ENCODE results near the gene MRPL32. TPM values are rescaled to one million over a fixed set of nuclear protein-coding genes. Genes with fewer than 3 reads are reported as not detected.

MRPL32 gene
- total RNA-seq, 1 donor from 2014 or later, result 53.5 TPM

DNA sequence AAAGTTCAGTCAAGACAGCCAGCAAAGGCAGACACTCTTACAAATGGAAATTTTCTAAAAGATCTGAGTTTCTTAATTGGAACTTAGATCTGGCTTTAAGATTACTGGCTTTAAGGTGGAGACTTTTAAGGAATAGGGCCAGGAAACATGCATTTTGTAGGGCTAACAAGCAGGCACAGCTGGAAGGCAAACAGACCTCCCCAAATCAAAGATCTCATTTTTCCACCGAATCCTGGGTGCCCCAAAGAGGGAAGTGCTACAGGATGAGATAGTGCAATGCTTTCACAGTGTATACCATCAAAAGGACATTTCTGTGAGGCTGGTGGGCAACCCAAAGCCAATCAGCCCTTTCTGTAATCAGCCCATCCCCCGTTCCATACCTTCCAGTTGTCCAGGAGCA lies 27.4 kb downstream of the MRPL32 start:
- H3K27ac Mint-ChIP-seq, result no peak overlapping the region
- H3K36me3 Mint-ChIP-seq, result no peaks in the 10 kb centered on the region
- H3K4me3 Mint-ChIP-seq, result no peak overlapping the region
- peaks cover 5% of the 10 kb centered on the region for H3K4me1 Mint-ChIP-seq
- no peaks in the 10 kb centered on the region for H3K27me3 Mint-ChIP-seq (ENCODE audit: low read depth)
- peaks cover 34% of the 10 kb centered on the region for H3K9me3 Mint-ChIP-seq
- TF ChIP-seq, protein P1, sequence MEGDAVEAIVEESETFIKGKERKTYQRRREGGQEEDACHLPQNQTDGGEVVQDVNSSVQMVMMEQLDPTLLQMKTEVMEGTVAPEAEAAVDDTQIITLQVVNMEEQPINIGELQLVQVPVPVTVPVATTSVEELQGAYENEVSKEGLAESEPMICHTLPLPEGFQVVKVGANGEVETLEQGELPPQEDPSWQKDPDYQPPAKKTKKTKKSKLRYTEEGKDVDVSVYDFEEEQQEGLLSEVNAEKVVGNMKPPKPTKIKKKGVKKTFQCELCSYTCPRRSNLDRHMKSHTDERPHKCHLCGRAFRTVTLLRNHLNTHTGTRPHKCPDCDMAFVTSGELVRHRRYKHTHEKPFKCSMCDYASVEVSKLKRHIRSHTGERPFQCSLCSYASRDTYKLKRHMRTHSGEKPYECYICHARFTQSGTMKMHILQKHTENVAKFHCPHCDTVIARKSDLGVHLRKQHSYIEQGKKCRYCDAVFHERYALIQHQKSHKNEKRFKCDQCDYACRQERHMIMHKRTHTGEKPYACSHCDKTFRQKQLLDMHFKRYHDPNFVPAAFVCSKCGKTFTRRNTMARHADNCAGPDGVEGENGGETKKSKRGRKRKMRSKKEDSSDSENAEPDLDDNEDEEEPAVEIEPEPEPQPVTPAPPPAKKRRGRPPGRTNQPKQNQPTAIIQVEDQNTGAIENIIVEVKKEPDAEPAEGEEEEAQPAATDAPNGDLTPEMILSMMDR (IDR thresholded peaks at IDR 0.05; ENCODE audit: unreplicated experiment), result no peak
- no peak for DNase-seq (ENCODE audit: low spot score in 2 of 2, unreplicated experiment in 2 of 2)

- TF ChIP-seq, protein P1 (IDR thresholded peaks at IDR 0.05; ENCODE audit: unreplicated experiment), result no peak
- Mint-ChIP-seq H3K27me3 (ENCODE audit: low read depth) (no peaks in the 10 kb centered on the region), H3K4me1 (peaks cover 5% of the 10 kb centered on the region), H3K4me3 (no peak overlapping the region), H3K9me3 (peaks cover 26% of the 10 kb centered on the region), H3K36me3 (no peaks in the 10 kb centered on the region), H3K27ac (no peak overlapping the region)
- no peak for DNase-seq (ENCODE audit: low spot score in 2 of 2, unreplicated experiment in 2 of 2)
Measured at GRCh38 chr7:42960762-42961161, 28.6 kb downstream of the MRPL32 start.

GRCh38 chr7:42961170-42961569 lies 29.0 kb downstream of the MRPL32 start:
- peaks cover 5% of the 10 kb centered on the region for H3K4me1 Mint-ChIP-seq
- no peaks in the 10 kb centered on the region for H3K27me3 Mint-ChIP-seq (ENCODE audit: low read depth)
- no peak for DNase-seq (ENCODE audit: low spot score in 2 of 2, unreplicated experiment in 2 of 2)
- TF ChIP-seq, protein P1 (IDR thresholded peaks at IDR 0.05; ENCODE audit: unreplicated experiment), result no peak
- peaks cover 24% of the 10 kb centered on the region for H3K9me3 Mint-ChIP-seq
- H3K4me3 Mint-ChIP-seq, result no peak overlapping the region
- no peak overlapping the region for H3K27ac Mint-ChIP-seq
- H3K36me3 Mint-ChIP-seq, result no peaks in the 10 kb centered on the region

DNA sequence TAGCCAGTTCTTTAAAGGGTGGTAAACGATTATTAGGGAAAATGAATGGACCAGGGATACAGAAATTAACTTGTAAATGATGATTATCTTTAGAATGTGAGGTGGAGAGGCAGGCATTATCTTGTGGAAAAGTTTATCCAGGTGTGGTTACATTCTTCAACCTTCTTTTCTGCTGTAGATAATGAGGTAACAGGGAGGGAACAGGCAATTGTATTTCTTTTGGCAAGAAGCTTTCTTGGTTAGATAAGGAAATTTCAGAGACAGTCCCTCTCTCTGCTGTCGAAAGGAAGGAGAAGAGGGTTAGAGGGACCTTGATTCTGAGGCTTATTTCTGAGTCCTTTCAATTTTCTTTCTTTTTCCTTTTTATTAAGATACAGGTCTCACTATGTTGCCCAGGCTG lies 32.1 kb downstream of the MRPL32 start:
- H3K9me3 Mint-ChIP-seq, result peaks cover 12% of the 10 kb centered on the region
- DNase-seq (ENCODE audit: low spot score in 2 of 2, unreplicated experiment in 2 of 2), result no peak
- H3K36me3 Mint-ChIP-seq, result no peaks in the 10 kb centered on the region
- peaks cover 5% of the 10 kb centered on the region for H3K4me1 Mint-ChIP-seq
- H3K27me3 Mint-ChIP-seq (ENCODE audit: low read depth), result no peaks in the 10 kb centered on the region
- no peak overlapping the region for H3K27ac Mint-ChIP-seq
- TF ChIP-seq, protein P1 (IDR thresholded peaks at IDR 0.05; ENCODE audit: unreplicated experiment), result no peak
- H3K4me3 Mint-ChIP-seq, result no peak overlapping the region

- Mint-ChIP-seq H3K27me3 (ENCODE audit: low read depth) (no peaks in the 10 kb centered on the region), H3K36me3 (no peaks in the 10 kb centered on the region), H3K4me3 (no peak overlapping the region), H3K4me1 (peaks cover 5% of the 10 kb centered on the region), H3K27ac (no peak overlapping the region), H3K9me3 (peaks cover 7% of the 10 kb centered on the region)
- TF ChIP-seq, protein P1 (IDR thresholded peaks at IDR 0.05; ENCODE audit: unreplicated experiment), result no peak
- no peak for DNase-seq (ENCODE audit: low spot score in 2 of 2, unreplicated experiment in 2 of 2)
Measured at GRCh38 chr7:42964849-42965805, 33.0 kb downstream of the MRPL32 start.
